Activated CD4-positive, alpha-beta T cell treated with anti-CD3 and anti-CD28 coated beads, Interleukin-2, Interleukin-4, amounts not matched to agents 100 ng/mL and 50 ng/mL, durations not matched to agents 16 hours and 8 hours (primary cell): ENCODE results near the gene TNFSF15.

Source experiments
- DNase-seq: peaks from one replicate; pipeline ENCODE4 v3.0.0-alpha.2; 2020; ENCODE audit warnings: low spot score

Gene TNFSF15

GRCh38 chr9:114805670-114806525 is at the start of gene TNFSF15:
Gene TNFSF15, minus strand, starts transcription at chr9:114806039. Its CDS starts 27 bp downstream, at chr9:114806012.
- peak; percentile 64 for DNase-seq

- no peak for DNase-seq
Measured at GRCh38 chr9:114855488-114855887, 49.6 kb upstream of the TNFSF15 start.

GRCh38 chr9:114854736-114855355 is 49.0 kb upstream of the TNFSF15 start:
- no peak for DNase-seq

GRCh38 chr9:114853071-114853855 is 47.4 kb upstream of the TNFSF15 start:
- no peak for DNase-seq

GRCh38 chr9:114852050-114852594 is 46.3 kb upstream of the TNFSF15 start:
- DNase-seq = no peak

- DNase-seq = no peak
Measured at GRCh38 chr9:114851306-114851705, 45.5 kb upstream of the TNFSF15 start.

- no peak for DNase-seq
Measured at GRCh38 chr9:114850871-114851270, 45.0 kb upstream of the TNFSF15 start.

- no peak for DNase-seq
Measured at GRCh38 chr9:114849450-114849849, 43.6 kb upstream of the TNFSF15 start.

GRCh38 chr9:114847492-114848417 is 41.9 kb upstream of the TNFSF15 start:
- no peak for DNase-seq

- DNase-seq = no peak
Measured at GRCh38 chr9:114845373-114845772, 39.5 kb upstream of the TNFSF15 start.

GRCh38 chr9:114844766-114845165 is 38.9 kb upstream of the TNFSF15 start:
- DNase-seq = no peak

GRCh38 chr9:114837923-114838322 is 32.1 kb upstream of the TNFSF15 start:
- no peak for DNase-seq

- peak; percentile 32 for DNase-seq
Measured at GRCh38 chr9:114836769-114837168, 30.9 kb upstream of the TNFSF15 start.

- DNase-seq = no peak
Measured at GRCh38 chr9:114834386-114834785, 28.5 kb upstream of the TNFSF15 start.

GRCh38 chr9:114830546-114830945 is 24.7 kb upstream of the TNFSF15 start:
- no peak for DNase-seq

- no peak for DNase-seq
Measured at GRCh38 chr9:114829574-114830440, 24.0 kb upstream of the TNFSF15 start.

GRCh38 chr9:114828303-114828650 is 22.4 kb upstream of the TNFSF15 start:
- DNase-seq = no peak

- no peak for DNase-seq
Measured at GRCh38 chr9:114827641-114828302, 21.9 kb upstream of the TNFSF15 start.

GRCh38 chr9:114826431-114826830 is 20.6 kb upstream of the TNFSF15 start:
- no peak for DNase-seq
